HepG2 (cell line): ENCODE data around the gene FASTK. TPM values are rescaled to one million over a fixed set of nuclear protein-coding genes. Genes with fewer than 3 reads are reported as not detected.

Source experiments
- BATF2 ChIP-seq: sonication (generic); formaldehyde crosslinking; IDR thresholded peaks from 2 replicates; pipeline ENCODE4 v1.8.0; 2022; ENCODE audit warnings: mild to moderate bottlenecking, missing genetic modification reagents, moderate library complexity
- CHD2 ChIP-seq: IDR thresholded peaks from 2 replicates; pipeline ENCODE4 v1.6.1; 2011; ENCODE audit warnings: low read depth, low read length, improper control_type of control experiment
- HMGA1 ChIP-seq: sonication (generic); formaldehyde crosslinking; conservative IDR thresholded peaks from 2 replicates; pipeline ENCODE4 v1.4.0; 2020; ENCODE audit warnings: missing genetic modification reagents
- MTA3 ChIP-seq: sonication (generic); formaldehyde crosslinking; IDR thresholded peaks from 2 replicates; pipeline ENCODE4 v1.4.0; 2020; ENCODE audit warnings: missing genetic modification reagents
- MTF2 ChIP-seq: sonication (generic); formaldehyde crosslinking; IDR thresholded peaks from 2 replicates; pipeline ENCODE4 v1.5.0; 2020; ENCODE audit warnings: missing genetic modification reagents, borderline replicate concordance
- NKX3-1 ChIP-seq: sonication (generic); formaldehyde crosslinking; IDR thresholded peaks from 2 replicates; pipeline ENCODE4 v1.5.0; 2020; ENCODE audit warnings: missing genetic modification reagents
- PBX3 ChIP-seq: sonication (generic); formaldehyde crosslinking; IDR thresholded peaks from 2 replicates; pipeline ENCODE4 v1.8.1; 2023; ENCODE audit warnings: missing genetic modification reagents, inconsistent platforms, borderline replicate concordance
- SCMH1 ChIP-seq: sonication (generic); formaldehyde crosslinking; IDR thresholded peaks from 2 replicates; pipeline ENCODE4 v1.9.0; 2021; ENCODE audit warnings: missing genetic modification reagents, mild to moderate bottlenecking, borderline replicate concordance
- SYNCRIP ChIP-seq: fragments of 200-400 bp; formaldehyde crosslinking; IDR thresholded peaks from 2 replicates; pipeline ENCODE4 v1.6.1; 2018; ENCODE audit warnings: mild to moderate bottlenecking, low read depth, low read length; ENCODE audit not compliant: insufficient read depth
- TFAP4 ChIP-seq: sonication (generic); IDR thresholded peaks from 2 replicates; pipeline ENCODE4 v1.6.1; 2016; ENCODE audit warnings: low read depth, borderline replicate concordance
- TRAFD1 ChIP-seq: sonication (generic); formaldehyde crosslinking; IDR thresholded peaks from 2 replicates; pipeline ENCODE4 v1.5.1; 2020; ENCODE audit warnings: missing genetic modification reagents, mild to moderate bottlenecking, borderline replicate concordance
- TRIM22 ChIP-seq: fragments of 450-650 bp; IDR thresholded peaks from 2 replicates; pipeline ENCODE4 v1.6.1; 2017
- TSC22D2 ChIP-seq: sonication (generic); formaldehyde crosslinking; IDR thresholded peaks from 2 replicates; pipeline ENCODE4 v1.5.1; 2020; ENCODE audit warnings: missing genetic modification reagents, mild to moderate bottlenecking, borderline replicate concordance
- ZFP36L1 ChIP-seq: sonication (generic); formaldehyde crosslinking; IDR thresholded peaks from 2 replicates; pipeline ENCODE4 v1.8.0; 2022; ENCODE audit warnings: mild to moderate bottlenecking, missing genetic modification reagents, moderate library complexity
- ZMAT5 ChIP-seq: sonication (generic); formaldehyde crosslinking; IDR thresholded peaks from 2 replicates; pipeline ENCODE4 v1.5.0; 2020; ENCODE audit warnings: mild to moderate bottlenecking, low read depth, missing genetic modification reagents, borderline replicate concordance
- ZNF256 ChIP-seq: sonication (generic); formaldehyde crosslinking; conservative IDR thresholded peaks from 2 replicates; pipeline ENCODE4 v1.4.0; 2020; ENCODE audit warnings: missing genetic modification reagents
- ZNF362 ChIP-seq: sonication (generic); formaldehyde crosslinking; IDR thresholded peaks from 2 replicates; pipeline ENCODE4 v1.4.0; 2020; ENCODE audit warnings: missing genetic modification reagents, mild to moderate bottlenecking, borderline replicate concordance
- ZNF556 ChIP-seq: sonication (generic); formaldehyde crosslinking; IDR thresholded peaks from 2 replicates; pipeline ENCODE4 v1.4.0; 2020; ENCODE audit warnings: mild to moderate bottlenecking, missing genetic modification reagents, borderline replicate concordance
- ZNF790 ChIP-seq: sonication (generic); formaldehyde crosslinking; IDR thresholded peaks from 2 replicates; pipeline ENCODE4 v1.8.0; 2022; ENCODE audit warnings: missing genetic modification reagents, mild to moderate bottlenecking, borderline replicate concordance
- ZSCAN21 ChIP-seq: sonication (generic); formaldehyde crosslinking; IDR thresholded peaks from 2 replicates; pipeline ENCODE4 v1.8.0; 2022; ENCODE audit warnings: mild to moderate bottlenecking, missing genetic modification reagents, moderate library complexity, borderline replicate concordance
- polyA plus RNA-seq, 8 experiments: library from polyadenylated mRNA; depleted of rRNA in 3 of 8; stranded (reverse) in 7 of 8; unstranded in 1 of 8; fragments of >200 nt; fragmentation: Illumina TruSeq in 4 of 8; extraction: Trizol in 4 of 8; gene quantifications; 2 replicates each; pipeline versions ENCODE4 v1.2.1 to v1.2.3, GENCODE V29; 2011 to 2016; ENCODE audit warnings: low read depth in 4 of 8, missing spikeins in 1 of 8, mixed read lengths in 1 of 8; ENCODE audit not compliant: insufficient read depth in 1 of 8
- total RNA-seq, 5 experiments: library from RNA; depleted of rRNA; stranded (reverse); fragments of >200 nt; fragmentation: Illumina TruSeq; extraction: Trizol; gene quantifications; 2 replicates each; pipeline ENCODE4 v1.2.3, GENCODE V29; 2016; ENCODE audit warnings: low read depth in 1 of 5

The FASTK gene
- total and polyA plus RNA-seq, 2 of the 13 experiments (the other 11 are each of a cell fraction or from before 2014, with no cell fraction given): 52.9 to 55.7 TPM

GRCh38 chr7:151062399-151063211 is 18.0 kb downstream of the FASTK start (continued):
- TF ChIP-seq TRIM22: no peak
- TF ChIP-seq SCMH1 (CRISPR knock-in tag): no peak
- no peak for TF ChIP-seq TSC22D2 (CRISPR knock-in tag)
- TF ChIP-seq PBX3 (CRISPR knock-in tag): no peak
- TF ChIP-seq HMGA1 (CRISPR knock-in tag): no peak
- no peak for TF ChIP-seq BATF2 (CRISPR knock-in tag)
- no peak; the same call in 1 of the 2 replicates for TF ChIP-seq ZNF556 (CRISPR knock-in tag)
- TF ChIP-seq CHD2: no peak; the same call in 1 of the 2 replicates
- TF ChIP-seq ZFP36L1 (CRISPR knock-in tag): peak; percentile 39; the same call in 1 of the 2 replicates
- no peak for TF ChIP-seq SYNCRIP
- TF ChIP-seq ZMAT5 (CRISPR knock-in tag): no peak
- no peak for TF ChIP-seq ZNF256 (CRISPR knock-in tag)
- no peak for TF ChIP-seq ZNF790 (CRISPR knock-in tag)
- no peak for TF ChIP-seq ZNF362 (CRISPR knock-in tag)
- TF ChIP-seq TRAFD1 (CRISPR knock-in tag): no peak; the same call in 1 of the 2 replicates
- TF ChIP-seq MTA3 (CRISPR knock-in tag): no peak
- no peak for TF ChIP-seq NKX3-1 (CRISPR knock-in tag)
- 0 out of 2 replicates have a peak, but pooled peaks have one; percentile 2 for TF ChIP-seq ZSCAN21 (CRISPR knock-in tag)
- peak; percentile 56; the same call in 1 of the 2 replicates for TF ChIP-seq TFAP4
- TF ChIP-seq MTF2 (CRISPR knock-in tag): no peak
